HCEC 1CT (cell line): Measurements from ENCODE around the gene EZR.

ENCODE experiments used
- DNase-seq: peaks from one replicate; pipeline ENCODE4 v3.0.0-alpha.2; 2017

EZR gene

GRCh38 chr6:158819213-158819976 lies at the start of gene EZR:
Gene EZR (minus strand): TSS chr6:158819368. CDS start chr6:158818093, 1,275 bp downstream.
- DNase-seq: peak; percentile 51

GRCh38 chr6:158868122-158868480 lies 48.9 kb upstream of the EZR start:
- DNase-seq: no peak

GRCh38 chr6:158867381-158868121 lies 48.4 kb upstream of the EZR start:
- no peak for DNase-seq

GRCh38 chr6:158865769-158866168 lies 46.6 kb upstream of the EZR start:
- DNase-seq: no peak

- DNase-seq: peak; percentile 2
Observed at GRCh38 chr6:158863646-158864045, 44.5 kb upstream of the EZR start.

GRCh38 chr6:158861686-158862381 lies 42.7 kb upstream of the EZR start:
- DNase-seq: no peak

- no peak for DNase-seq
Observed at GRCh38 chr6:158860279-158860865, 41.2 kb upstream of the EZR start.

- no peak for DNase-seq
Observed at GRCh38 chr6:158856261-158856660, 37.1 kb upstream of the EZR start.

GRCh38 chr6:158854214-158855101 lies 35.3 kb upstream of the EZR start:
- peak; percentile 6 for DNase-seq

GRCh38 chr6:158853880-158854213 lies 34.7 kb upstream of the EZR start:
- no peak for DNase-seq

GRCh38 chr6:158853072-158853879 lies 34.1 kb upstream of the EZR start:
- DNase-seq: peak; percentile 76

GRCh38 chr6:158852312-158853071 lies 33.3 kb upstream of the EZR start:
- DNase-seq: no peak

GRCh38 chr6:158850807-158851115 lies 31.6 kb upstream of the EZR start:
- peak; percentile 4 for DNase-seq

GRCh38 chr6:158849899-158850806 lies 31.0 kb upstream of the EZR start:
- DNase-seq: peak; percentile 92

GRCh38 chr6:158848490-158848895 lies 29.3 kb upstream of the EZR start:
- DNase-seq: no peak

GRCh38 chr6:158847786-158848185 lies 28.6 kb upstream of the EZR start:
- DNase-seq: no peak

GRCh38 chr6:158847012-158847529 lies 27.9 kb upstream of the EZR start:
- peak; percentile 2 for DNase-seq

- no peak for DNase-seq
Observed at GRCh38 chr6:158843751-158844683, 24.8 kb upstream of the EZR start.
